Measurements from ENCODE around the gene TMEM260. TPM values are rescaled to one million over a fixed set of nuclear protein-coding genes. Genes with fewer than 3 reads are reported as not detected.

Gene TMEM260
- total and polyA plus RNA-seq, 2 experiments from 2014 or later: 13.3 to 22.9 TPM

GRCh38 chr14:56633544-56633943 lies 53.9 kb downstream of the TMEM260 start:
- DNase-seq (ENCODE audit: low spot score) (no peak), ATAC-seq (no peak)
- H3K4me3 Mint-ChIP-seq: no peak overlapping the region
- no peaks in the 10 kb centered on the region for H3F3A ChIP-seq (replicated peaks; ENCODE audit: low read depth)
- no peak overlapping the region for H2AFZ ChIP-seq
- H3K36me3 Mint-ChIP-seq (ENCODE audit: low read depth): peaks cover 83% of the 10 kb centered on the region
- H3K27me3 Mint-ChIP-seq (ENCODE audit: insufficient read depth, low read depth, poor library complexity): no peaks in the 10 kb centered on the region
- H4K20me1 ChIP-seq (replicated peaks; ENCODE audit: insufficient read depth): no peaks in the 10 kb centered on the region
- no peak overlapping the region for H3K4me3 ChIP-seq
- H3K4me1 Mint-ChIP-seq: no peaks in the 10 kb centered on the region
- H3K4me2 ChIP-seq: no peak overlapping the region
- H3K9me2 ChIP-seq (ENCODE audit: insufficient read depth): no peaks in the 10 kb centered on the region; the same call in 1 of the 2 replicates
- no peaks in the 10 kb centered on the region for H3K79me2 ChIP-seq (replicated peaks; ENCODE audit: insufficient read depth)
- peaks cover 23% of the 10 kb centered on the region for H3K9me3 Mint-ChIP-seq
- no peaks in the 10 kb centered on the region for H3K27me3 ChIP-seq (ENCODE audit: insufficient read depth)
- TF ChIP-seq, protein P1, sequence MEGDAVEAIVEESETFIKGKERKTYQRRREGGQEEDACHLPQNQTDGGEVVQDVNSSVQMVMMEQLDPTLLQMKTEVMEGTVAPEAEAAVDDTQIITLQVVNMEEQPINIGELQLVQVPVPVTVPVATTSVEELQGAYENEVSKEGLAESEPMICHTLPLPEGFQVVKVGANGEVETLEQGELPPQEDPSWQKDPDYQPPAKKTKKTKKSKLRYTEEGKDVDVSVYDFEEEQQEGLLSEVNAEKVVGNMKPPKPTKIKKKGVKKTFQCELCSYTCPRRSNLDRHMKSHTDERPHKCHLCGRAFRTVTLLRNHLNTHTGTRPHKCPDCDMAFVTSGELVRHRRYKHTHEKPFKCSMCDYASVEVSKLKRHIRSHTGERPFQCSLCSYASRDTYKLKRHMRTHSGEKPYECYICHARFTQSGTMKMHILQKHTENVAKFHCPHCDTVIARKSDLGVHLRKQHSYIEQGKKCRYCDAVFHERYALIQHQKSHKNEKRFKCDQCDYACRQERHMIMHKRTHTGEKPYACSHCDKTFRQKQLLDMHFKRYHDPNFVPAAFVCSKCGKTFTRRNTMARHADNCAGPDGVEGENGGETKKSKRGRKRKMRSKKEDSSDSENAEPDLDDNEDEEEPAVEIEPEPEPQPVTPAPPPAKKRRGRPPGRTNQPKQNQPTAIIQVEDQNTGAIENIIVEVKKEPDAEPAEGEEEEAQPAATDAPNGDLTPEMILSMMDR (conservative IDR thresholded peaks at IDR 0.05; ENCODE audit: low read depth in 2 of 2): no peak
- TF ChIP-seq EZH2phosphoT487 (IDR thresholded peaks at IDR 0.05; ENCODE audit: unreplicated experiment): no peak
- no peak for TF ChIP-seq NANOG (IDR thresholded peaks at IDR 0.05; ENCODE audit: borderline replicate concordance)
- H3K27ac ChIP-seq (ENCODE audit: low read depth): no peak overlapping the region
- H3K4me1 ChIP-seq (ENCODE audit: insufficient read depth): no peaks in the 10 kb centered on the region
- no peak overlapping the region for H3K27ac Mint-ChIP-seq
- peaks cover 39% of the 10 kb centered on the region for H3K36me3 ChIP-seq (ENCODE audit: insufficient read depth)

DNA sequence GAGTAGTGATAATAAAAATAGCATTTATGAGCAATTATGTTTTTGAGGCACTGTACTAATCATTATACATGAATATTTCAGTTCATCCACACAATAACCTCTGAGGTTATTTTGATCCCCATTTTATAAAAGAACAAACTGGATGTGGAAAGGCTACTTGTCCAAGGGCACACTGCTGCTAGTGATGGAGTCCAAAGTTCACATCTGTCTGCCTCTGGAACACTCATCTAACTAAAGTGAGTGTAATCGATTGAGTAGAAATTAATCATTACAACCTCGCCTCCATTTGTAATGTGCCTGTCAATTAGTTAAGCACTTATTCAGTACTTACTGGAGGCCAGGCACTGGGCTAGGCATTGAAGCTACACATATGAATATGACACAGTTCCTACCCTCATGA lies 55.4 kb downstream of the TMEM260 start:
- H3F3A ChIP-seq (replicated peaks; ENCODE audit: low read depth): no peaks in the 10 kb centered on the region
- H3K4me3 ChIP-seq: no peak overlapping the region
- Mint-ChIP-seq H3K36me3 (ENCODE audit: low read depth) (peaks cover 89% of the 10 kb centered on the region), H3K27ac (no peak overlapping the region), H3K9me3 (peaks cover 31% of the 10 kb centered on the region), H3K4me3 (no peak overlapping the region), H3K27me3 (ENCODE audit: insufficient read depth, low read depth, poor library complexity) (no peaks in the 10 kb centered on the region), H3K4me1 (no peaks in the 10 kb centered on the region)
- H3K4me2 ChIP-seq: no peak overlapping the region
- H3K4me1 ChIP-seq (ENCODE audit: insufficient read depth): no peaks in the 10 kb centered on the region
- H3K79me2 ChIP-seq (replicated peaks; ENCODE audit: insufficient read depth): no peaks in the 10 kb centered on the region
- H2AFZ ChIP-seq: no peak overlapping the region
- no peaks in the 10 kb centered on the region for H4K20me1 ChIP-seq (replicated peaks; ENCODE audit: insufficient read depth)
- peaks cover 52% of the 10 kb centered on the region for H3K36me3 ChIP-seq (ENCODE audit: insufficient read depth)
- H3K9me2 ChIP-seq (ENCODE audit: insufficient read depth): no peaks in the 10 kb centered on the region; the same call in 1 of the 2 replicates
- H3K27me3 ChIP-seq (ENCODE audit: insufficient read depth): no peaks in the 10 kb centered on the region
- DNase-seq (ENCODE audit: low spot score) (no peak), ATAC-seq (no peak)
- H3K27ac ChIP-seq (ENCODE audit: low read depth): no peak overlapping the region
- TF ChIP-seq, protein P2, sequence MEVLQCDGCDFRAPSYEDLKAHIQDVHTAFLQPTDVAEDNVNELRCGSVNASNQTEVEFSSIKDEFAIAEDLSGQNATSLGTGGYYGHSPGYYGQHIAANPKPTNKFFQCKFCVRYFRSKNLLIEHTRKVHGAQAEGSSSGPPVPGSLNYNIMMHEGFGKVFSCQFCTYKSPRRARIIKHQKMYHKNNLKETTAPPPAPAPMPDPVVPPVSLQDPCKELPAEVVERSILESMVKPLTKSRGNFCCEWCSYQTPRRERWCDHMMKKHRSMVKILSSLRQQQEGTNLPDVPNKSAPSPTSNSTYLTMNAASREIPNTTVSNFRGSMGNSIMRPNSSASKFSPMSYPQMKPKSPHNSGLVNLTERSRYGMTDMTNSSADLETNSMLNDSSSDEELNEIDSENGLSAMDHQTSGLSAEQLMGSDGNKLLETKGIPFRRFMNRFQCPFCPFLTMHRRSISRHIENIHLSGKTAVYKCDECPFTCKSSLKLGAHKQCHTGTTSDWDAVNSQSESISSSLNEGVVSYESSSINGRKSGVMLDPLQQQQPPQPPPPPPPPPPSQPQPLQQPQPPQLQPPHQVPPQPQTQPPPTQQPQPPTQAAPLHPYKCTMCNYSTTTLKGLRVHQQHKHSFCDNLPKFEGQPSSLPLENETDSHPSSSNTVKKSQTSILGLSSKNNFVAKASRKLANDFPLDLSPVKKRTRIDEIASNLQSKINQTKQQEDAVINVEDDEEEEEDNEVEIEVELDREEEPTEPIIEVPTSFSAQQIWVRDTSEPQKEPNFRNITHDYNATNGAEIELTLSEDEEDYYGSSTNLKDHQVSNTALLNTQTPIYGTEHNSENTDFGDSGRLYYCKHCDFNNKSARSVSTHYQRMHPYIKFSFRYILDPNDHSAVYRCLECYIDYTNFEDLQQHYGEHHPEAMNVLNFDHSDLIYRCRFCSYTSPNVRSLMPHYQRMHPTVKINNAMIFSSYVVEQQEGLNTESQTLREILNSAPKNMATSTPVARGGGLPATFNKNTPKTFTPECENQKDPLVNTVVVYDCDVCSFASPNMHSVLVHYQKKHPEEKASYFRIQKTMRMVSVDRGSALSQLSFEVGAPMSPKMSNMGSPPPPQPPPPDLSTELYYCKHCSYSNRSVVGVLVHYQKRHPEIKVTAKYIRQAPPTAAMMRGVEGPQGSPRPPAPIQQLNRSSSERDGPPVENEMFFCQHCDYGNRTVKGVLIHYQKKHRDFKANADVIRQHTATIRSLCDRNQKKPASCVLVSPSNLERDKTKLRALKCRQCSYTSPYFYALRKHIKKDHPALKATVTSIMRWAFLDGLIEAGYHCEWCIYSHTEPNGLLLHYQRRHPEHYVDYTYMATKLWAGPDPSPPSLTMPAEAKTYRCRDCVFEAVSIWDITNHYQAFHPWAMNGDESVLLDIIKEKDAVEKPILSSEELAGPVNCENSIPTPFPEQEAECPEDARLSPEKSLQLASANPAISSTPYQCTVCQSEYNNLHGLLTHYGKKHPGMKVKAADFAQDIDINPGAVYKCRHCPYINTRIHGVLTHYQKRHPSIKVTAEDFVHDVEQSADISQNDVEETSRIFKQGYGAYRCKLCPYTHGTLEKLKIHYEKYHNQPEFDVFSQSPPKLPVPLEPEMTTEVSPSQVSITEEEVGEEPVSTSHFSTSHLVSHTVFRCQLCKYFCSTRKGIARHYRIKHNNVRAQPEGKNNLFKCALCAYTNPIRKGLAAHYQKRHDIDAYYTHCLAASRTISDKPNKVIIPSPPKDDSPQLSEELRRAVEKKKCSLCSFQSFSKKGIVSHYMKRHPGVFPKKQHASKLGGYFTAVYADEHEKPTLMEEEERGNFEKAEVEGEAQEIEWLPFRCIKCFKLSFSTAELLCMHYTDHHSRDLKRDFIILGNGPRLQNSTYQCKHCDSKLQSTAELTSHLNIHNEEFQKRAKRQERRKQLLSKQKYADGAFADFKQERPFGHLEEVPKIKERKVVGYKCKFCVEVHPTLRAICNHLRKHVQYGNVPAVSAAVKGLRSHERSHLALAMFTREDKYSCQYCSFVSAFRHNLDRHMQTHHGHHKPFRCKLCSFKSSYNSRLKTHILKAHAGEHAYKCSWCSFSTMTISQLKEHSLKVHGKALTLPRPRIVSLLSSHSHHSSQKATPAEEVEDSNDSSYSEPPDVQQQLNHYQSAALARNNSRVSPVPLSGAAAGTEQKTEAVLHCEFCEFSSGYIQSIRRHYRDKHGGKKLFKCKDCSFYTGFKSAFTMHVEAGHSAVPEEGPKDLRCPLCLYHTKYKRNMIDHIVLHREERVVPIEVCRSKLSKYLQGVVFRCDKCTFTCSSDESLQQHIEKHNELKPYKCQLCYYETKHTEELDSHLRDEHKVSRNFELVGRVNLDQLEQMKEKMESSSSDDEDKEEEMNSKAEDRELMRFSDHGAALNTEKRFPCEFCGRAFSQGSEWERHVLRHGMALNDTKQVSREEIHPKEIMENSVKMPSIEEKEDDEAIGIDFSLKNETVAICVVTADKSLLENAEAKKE (CRISPR knock-in tag; IDR thresholded peaks at IDR 0.05): no peak
- TF ChIP-seq CREB1 (CRISPR knock-in tag; IDR thresholded peaks at IDR 0.05; ENCODE audit: low read depth) (no peak), ETS1 (IDR thresholded peaks at IDR 0.05) (no peak), JUNB (IDR thresholded peaks at IDR 0.05; ENCODE audit: unreplicated experiment) (no peak), NANOG (IDR thresholded peaks at IDR 0.05; ENCODE audit: borderline replicate concordance) (no peak)
- TF ChIP-seq, protein P1 (conservative IDR thresholded peaks at IDR 0.05; ENCODE audit: low read depth in 2 of 2): no peak
